Kidney (tissue), 14 donors: ENCODE measurements around the gene CD46. TPM values are rescaled to one million over a fixed set of nuclear protein-coding genes. Genes with fewer than 3 reads are reported as not detected.

Source experiments
- DNase-seq, 5 donors: peaks; one replicate each; pipeline ENCODE4 v3.0.0-alpha.2; 2013 to 2020
- FAIRE-seq: peaks from 2 replicates; lab custom pipeline; 2012; peaks lifted over from hg19 to GRCh38; lab: Jason Lieb, UNC
- H3K27ac ChIP-seq, 2 donors: one replicate each; pipeline ENCODE4 v1.7.0; 2013; ENCODE audit warnings: low read depth in 2 of 2, low read length in 2 of 2, inconsistent platforms in 1 of 2
- H3K27me3 ChIP-seq: one replicate; pipeline ENCODE4 v1.7.1; 2013; ENCODE audit warnings: low read length, inconsistent platforms; ENCODE audit not compliant: control insufficient read depth, insufficient read depth
- H3K36me3 ChIP-seq, 3 donors: one replicate each; pipeline versions ENCODE4 v1.7.0 to v1.7.1; 2013; ENCODE audit warnings: low read length in 3 of 3, control low read depth in 1 of 3, inconsistent platforms in 1 of 3; ENCODE audit not compliant: insufficient read depth in 3 of 3, control insufficient read depth in 2 of 3
- H3K4me1 ChIP-seq, 3 donors: one replicate each; pipeline versions ENCODE4 v1.7.0 to v1.7.1; 2013; ENCODE audit warnings: low read length in 3 of 3, inconsistent platforms in 1 of 3, low read depth in 1 of 3; ENCODE audit not compliant: control insufficient read depth in 2 of 3, insufficient read depth in 2 of 3
- H3K4me3 ChIP-seq, 3 donors: one replicate each; pipeline versions ENCODE4 v1.7.0 to v1.8.1; 2013; ENCODE audit warnings: low read length in 3 of 3, control low read depth in 1 of 3, inconsistent platforms in 1 of 3
- H3K9ac ChIP-seq, 3 donors: one replicate each; pipeline versions ENCODE4 v1.7.0 to v1.7.1; 2013; ENCODE audit warnings: low read length in 3 of 3, control low read depth in 1 of 3, inconsistent platforms in 1 of 3
- H3K9me3 ChIP-seq, 3 donors: one replicate each; pipeline versions ENCODE4 v1.7.0 to v1.7.1; 2013; ENCODE audit warnings: low read length in 3 of 3, control low read depth in 1 of 3, inconsistent platforms in 1 of 3; ENCODE audit not compliant: control insufficient read depth in 2 of 3, insufficient read depth in 1 of 3
- CTCF ChIP-seq: IDR thresholded peaks from 3 replicates; pipeline ENCODE4 v1.5.1; 2012; ENCODE audit warnings: mild to moderate bottlenecking, moderate library complexity, borderline replicate concordance; ENCODE audit not compliant: insufficient read depth; ENCODE audit errors: extremely low read depth
- intact Hi-C: fragments of 100-400 bp; cut with DNase I; formaldehyde crosslinking; loops from one replicate; pipeline ENCODE4 v1.11.1; 2022
- polyA plus RNA-seq: library from polyadenylated mRNA; stranded (reverse); fragments of 350-450 nt; fragmentation: Illumina TruSeq; extraction: RNeasy Lipid Tissue Mini Kit (QIAGEN cat#74804); gene quantifications from one replicate; pipeline ENCODE4 v1.2.3, GENCODE V29; 2014; ENCODE audit warnings: low read depth, low replicate concordance; ENCODE audit not compliant: insufficient read depth
- total RNA-seq: library from RNA; stranded (reverse); fragmentation: NEBNext Ultra II Directional; extraction: Animal tissue kit (Norgen Biotek cat#: 25700); gene quantifications from one replicate; pipeline ENCODE4 v1.2.1, GENCODE V29; 2021
- donor health status: control.
- donor health status: control.
- donor health status: control.
- donor health status: control.
- donor health status: control.
- donor health status: DM: yes; HTN: yes; CAD: no.
- donor health status: Normal renal cell carcinoma (clear cell type).

CD46 gene
- total and polyA plus RNA-seq, 2 donors from 2014 or later, result 119 to 269 TPM

- Histone ChIP-seq H3K9ac (no peak overlapping the region), H3K4me1 (peaks cover 0 to 45% (median 45%) of the 10 kb centered on the region in 3 donors), H3K27me3 (no peaks in the 10 kb centered on the region), H3K27ac (no peak overlapping the region), H3K9me3 (no peaks in the 10 kb centered on the region), H3K36me3 (no peaks in the 10 kb centered on the region), H3K4me3 (no peak overlapping the region)
- intact Hi-C loops, result no loop called here
- DNase-seq (peak in 1 of 5 donors; percentile 7), FAIRE-seq (no peak)
- TF ChIP-seq CTCF, result no peak
These were observed 84.1 kb downstream of the CD46 start for GRCh38 chr1:207835958-207836357.

GRCh38 chr1:207836591-207837347, 84.9 kb downstream of the CD46 start:
- no peaks in the 10 kb centered on the region for H3K9me3 ChIP-seq
- H3K9ac ChIP-seq, result no peak overlapping the region
- H3K27ac ChIP-seq, result peak overlapping the region; percentile 8 to 23
- intact Hi-C loops, result no loop called here
- no peak for FAIRE-seq
- H3K36me3 ChIP-seq, result no peaks in the 10 kb centered on the region
- no peak overlapping the region for H3K4me3 ChIP-seq
- H3K4me1 ChIP-seq, result peaks cover 0 to 37% (median 37%) of the 10 kb centered on the region in 3 donors
- no peaks in the 10 kb centered on the region for H3K27me3 ChIP-seq
- TF ChIP-seq CTCF, result no peak
- peak in 1 of 5 donors; percentile 28 for DNase-seq

GRCh38 chr1:207837673-207838072, 85.8 kb downstream of the CD46 start:
- H3K27ac ChIP-seq, result peak overlapping the region in 1 of 2 donors; percentile 41
- FAIRE-seq, result no peak

More at GRCh38 chr1:207837673-207838072, 85.8 kb downstream of the CD46 start:
- intact Hi-C loops, result no loop called here
- no peaks in the 10 kb centered on the region for H3K27me3 ChIP-seq
- H3K9me3 ChIP-seq, result no peaks in the 10 kb centered on the region
- no peak overlapping the region for H3K9ac ChIP-seq
- TF ChIP-seq CTCF, result no peak
- peaks cover 0 to 31% (median 29%) of the 10 kb centered on the region in 3 donors for H3K4me1 ChIP-seq
- peak in 1 of 5 donors; percentile 4 for DNase-seq
- no peak overlapping the region for H3K4me3 ChIP-seq
- peaks cover 0 to 4% (median 0%) of the 10 kb centered on the region in 3 donors for H3K36me3 ChIP-seq
